ENCODE measurements around the gene MIDN. TPM values are rescaled to one million over a fixed set of nuclear protein-coding genes. Genes with fewer than 3 reads are reported as not detected.

MIDN gene
- total RNA-seq, 6 experiments from 2014 or later, result 58.4 to 73.3 (median 67.4) TPM

GRCh38 chr19:1284979-1285736 lies 36.8 kb downstream of the MIDN start:
- no peak for DNase-seq
- no peak for TF ChIP-seq CTCF (IDR thresholded peaks at IDR 0.05)
- Mint-ChIP-seq H3K9me3 (no peaks in the 10 kb centered on the region), H3K27ac (no peak overlapping the region), H3K27me3 (ENCODE audit: insufficient read depth) (peaks cover 24% of the 10 kb centered on the region), H3K4me1 (ENCODE audit: low read depth) (peaks cover 3% of the 10 kb centered on the region; the same call in 1 of the 2 replicates), H3K4me3 (no peak overlapping the region), H3K36me3 (ENCODE audit: low read depth) (peaks cover 4% of the 10 kb centered on the region; the same call in 1 of the 2 replicates)

GRCh38 chr19:1285737-1286360 lies 37.5 kb downstream of the MIDN start, which contains the start of gene EFNA2:
Gene EFNA2, plus strand, starts transcription at chr19:1285873. Its CDS starts 296 bp downstream, at chr19:1286169.
- Mint-ChIP-seq H3K4me3 (no peak within 1 kb of the TSS), H3K27me3 (ENCODE audit: insufficient read depth) (peaks cover 24% of the 10 kb centered on the region), H3K36me3 (ENCODE audit: low read depth) (no peaks in the 10 kb centered on the region), H3K9me3 (no peaks in the 10 kb centered on the region), H3K4me1 (ENCODE audit: low read depth) (no peaks in the 10 kb centered on the region), H3K27ac (no peak within 1 kb of the TSS)
- TF ChIP-seq CTCF (IDR thresholded peaks at IDR 0.05), result no peak
- DNase-seq, result no peak

GRCh38 chr19:1286487-1287353 lies 38.3 kb downstream of the MIDN start:
- Mint-ChIP-seq H3K9me3 (no peaks in the 10 kb centered on the region), H3K36me3 (ENCODE audit: low read depth) (no peaks in the 10 kb centered on the region), H3K4me1 (ENCODE audit: low read depth) (no peaks in the 10 kb centered on the region), H3K27me3 (ENCODE audit: insufficient read depth) (peaks cover 23% of the 10 kb centered on the region), H3K27ac (no peak overlapping the region), H3K4me3 (no peak overlapping the region)
- no peak for TF ChIP-seq CTCF (IDR thresholded peaks at IDR 0.05)
- DNase-seq, result no peak

GRCh38 chr19:1287354-1288225 lies 39.2 kb downstream of the MIDN start:
- Mint-ChIP-seq H3K27me3 (ENCODE audit: insufficient read depth) (peaks cover 25% of the 10 kb centered on the region), H3K9me3 (no peaks in the 10 kb centered on the region), H3K4me1 (ENCODE audit: low read depth) (no peaks in the 10 kb centered on the region), H3K27ac (no peak overlapping the region), H3K4me3 (no peak overlapping the region), H3K36me3 (ENCODE audit: low read depth) (no peaks in the 10 kb centered on the region)
- no peak for DNase-seq
- no peak for TF ChIP-seq CTCF (IDR thresholded peaks at IDR 0.05)

GRCh38 chr19:1288226-1288612 lies 39.8 kb downstream of the MIDN start:
- H3K9me3 Mint-ChIP-seq, result no peaks in the 10 kb centered on the region
- H3K36me3 Mint-ChIP-seq (ENCODE audit: low read depth), result no peaks in the 10 kb centered on the region
- no peak for TF ChIP-seq CTCF (IDR thresholded peaks at IDR 0.05)
- no peak overlapping the region for H3K27ac Mint-ChIP-seq
- no peak for DNase-seq
- no peaks in the 10 kb centered on the region for H3K4me1 Mint-ChIP-seq (ENCODE audit: low read depth)
- peaks cover 26% of the 10 kb centered on the region for H3K27me3 Mint-ChIP-seq (ENCODE audit: insufficient read depth)
- no peak overlapping the region for H3K4me3 Mint-ChIP-seq

Measured in HFFc6 (cell line).